SJCRH30 (cell line): ENCODE data around the gene SRMS. TPM values are rescaled to one million over a fixed set of nuclear protein-coding genes. Genes with fewer than 3 reads are reported as not detected.
"Not testable (repeated sequence)": the region's sequence is repeated elsewhere in the genome, so short reads cannot be mapped to it uniquely, and the experiment has no call there.

ENCODE experiments used
- DNase-seq, 2 experiments: peaks; one replicate each; pipeline ENCODE4 v3.0.0-alpha.2; 2015 to 2020
- H3K27ac ChIP-seq: fragments of 250-450 bp; sonication (Bioruptor Pico); 2 replicates; pipeline ENCODE4 v1.5.1; 2020; ENCODE audit warnings: mild to moderate bottlenecking, moderate library complexity
- H3K27me3 ChIP-seq: fragments of 250-450 bp; sonication (Bioruptor Pico); 2 replicates; pipeline ENCODE4 v1.5.1; 2020; ENCODE audit warnings: mild to moderate bottlenecking, moderate library complexity
- H3K36me3 ChIP-seq: fragments of 250-450 bp; sonication (Bioruptor Pico); 2 replicates; pipeline ENCODE4 v1.5.1; 2020; ENCODE audit warnings: mild to moderate bottlenecking, moderate library complexity
- H3K4me1 ChIP-seq: fragments of 250-450 bp; sonication (Bioruptor Pico); 2 replicates; pipeline ENCODE4 v1.5.1; 2020; ENCODE audit warnings: mild to moderate bottlenecking, moderate library complexity
- H3K4me3 ChIP-seq: fragments of 250-450 bp; sonication (Bioruptor Pico); 2 replicates; pipeline ENCODE4 v1.5.1; 2020; ENCODE audit warnings: mild to moderate bottlenecking, moderate library complexity
- H3K9me3 ChIP-seq: fragments of 250-450 bp; sonication (Bioruptor Pico); replicated peaks from 2 replicates; pipeline ENCODE4 v1.5.1; 2020; ENCODE audit warnings: mild to moderate bottlenecking, moderate library complexity
- total RNA-seq: library from RNA; depleted of rRNA; stranded (reverse); fragments of >200 nt; shearing (Covaris generic); gene quantifications from 2 replicates; pipeline ENCODE4 v1.2.3, GENCODE V29; 2014

The SRMS gene
- total RNA-seq, 1 experiment from 2014 or later, result not detected

GRCh38 chr20:63572788-63573646, 25.5 kb upstream of the SRMS start:
- no peak for DNase-seq
- Histone ChIP-seq H3K27me3 (peaks cover 33% of the 10 kb centered on the region), H3K4me1 (peaks cover 5% of the 10 kb centered on the region; the same call in 1 of the 2 replicates), H3K9me3 (no peaks in the 10 kb centered on the region), H3K27ac (no peak overlapping the region), H3K36me3 (no peaks in the 10 kb centered on the region), H3K4me3 (peak overlapping the region; percentile 50)

GRCh38 chr20:63572071-63572787, 24.7 kb upstream of the SRMS start:
- no peak overlapping the region for H3K4me3 ChIP-seq
- peaks cover 28% of the 10 kb centered on the region for H3K27me3 ChIP-seq

GRCh38 chr20:63571087-63571478, 23.5 kb upstream of the SRMS start:
- peaks cover 20% of the 10 kb centered on the region for H3K27me3 ChIP-seq
- not testable (repeated sequence) for DNase-seq, H3K36me3 ChIP-seq, H3K4me3 ChIP-seq, H3K27ac ChIP-seq, H3K4me1 ChIP-seq, H3K9me3 ChIP-seq

More at GRCh38 chr20:63572071-63572787, 24.7 kb upstream of the SRMS start:
- H3K27ac ChIP-seq, result no peak overlapping the region
- peaks cover 5% of the 10 kb centered on the region; the same call in 1 of the 2 replicates for H3K4me1 ChIP-seq
- no peaks in the 10 kb centered on the region for H3K36me3 ChIP-seq
- DNase-seq, result no peak
- no peaks in the 10 kb centered on the region for H3K9me3 ChIP-seq

GRCh38 chr20:63570281-63571086, 22.9 kb upstream of the SRMS start:
- Histone ChIP-seq H3K27me3 (peaks cover 15% of the 10 kb centered on the region; the same call in 1 of the 2 replicates), H3K4me3 (no peak overlapping the region), H3K27ac (no peak overlapping the region), H3K4me1 (peaks cover 5% of the 10 kb centered on the region; the same call in 1 of the 2 replicates), H3K36me3 (no peaks in the 10 kb centered on the region), H3K9me3 (no peaks in the 10 kb centered on the region)
- DNase-seq, result no peak

- Histone ChIP-seq H3K9me3 (no peaks in the 10 kb centered on the region), H3K4me3 (no peak overlapping the region), H3K36me3 (no peaks in the 10 kb centered on the region), H3K27me3 (peaks cover 8% of the 10 kb centered on the region; the same call in 1 of the 2 replicates), H3K27ac (no peak overlapping the region), H3K4me1 (peaks cover under 1% of the 10 kb centered on the region; the same call in 1 of the 2 replicates)
- peak; percentile 71 to 77 for DNase-seq
These were observed 21.7 kb upstream of the SRMS start for GRCh38 chr20:63568986-63569949.

GRCh38 chr20:63568170-63568981, 20.8 kb upstream of the SRMS start:
- no peaks in the 10 kb centered on the region for H3K36me3 ChIP-seq

GRCh38 chr20:63567386-63568169, 20.0 kb upstream of the SRMS start:
- H3K9me3 ChIP-seq, result no peaks in the 10 kb centered on the region
- H3K36me3 ChIP-seq, result no peaks in the 10 kb centered on the region
- no peak for DNase-seq
- no peak overlapping the region for H3K4me3 ChIP-seq
- no peaks in the 10 kb centered on the region for H3K27me3 ChIP-seq
- H3K27ac ChIP-seq, result no peak overlapping the region
- no peaks in the 10 kb centered on the region; the same call in 1 of the 2 replicates for H3K4me1 ChIP-seq

More at GRCh38 chr20:63568170-63568981, 20.8 kb upstream of the SRMS start:
- peaks cover 6% of the 10 kb centered on the region; the same call in 1 of the 2 replicates for H3K27me3 ChIP-seq
- no peaks in the 10 kb centered on the region; the same call in 1 of the 2 replicates for H3K4me1 ChIP-seq
- no peak overlapping the region for H3K27ac ChIP-seq
- no peak overlapping the region for H3K4me3 ChIP-seq
- H3K9me3 ChIP-seq, result no peaks in the 10 kb centered on the region
- DNase-seq, result no peak

- Histone ChIP-seq H3K27ac (no peak overlapping the region), H3K4me3 (no peak overlapping the region), H3K36me3 (no peaks in the 10 kb centered on the region), H3K9me3 (no peaks in the 10 kb centered on the region), H3K27me3 (no peaks in the 10 kb centered on the region), H3K4me1 (no peaks in the 10 kb centered on the region; the same call in 1 of the 2 replicates)
- no peak for DNase-seq
These were observed 19.5 kb upstream of the SRMS start for GRCh38 chr20:63567136-63567385.

- Histone ChIP-seq H3K4me3 (no peak overlapping the region), H3K27me3 (no peaks in the 10 kb centered on the region), H3K36me3 (no peaks in the 10 kb centered on the region), H3K9me3 (no peaks in the 10 kb centered on the region), H3K4me1 (no peaks in the 10 kb centered on the region; the same call in 1 of the 2 replicates), H3K27ac (no peak overlapping the region)
- no peak for DNase-seq
These were observed 19.0 kb upstream of the SRMS start for GRCh38 chr20:63566395-63567135.

GRCh38 chr20:63565699-63566335, 18.3 kb upstream of the SRMS start:
- H3K4me3 ChIP-seq, result no peak overlapping the region
- H3K9me3 ChIP-seq, result no peaks in the 10 kb centered on the region
- no peaks in the 10 kb centered on the region for H3K36me3 ChIP-seq
- no peak overlapping the region for H3K27ac ChIP-seq
- no peak for DNase-seq
- H3K4me1 ChIP-seq, result no peaks in the 10 kb centered on the region; the same call in 1 of the 2 replicates
- no peaks in the 10 kb centered on the region for H3K27me3 ChIP-seq

GRCh38 chr20:63565021-63565698, 17.6 kb upstream of the SRMS start:
- no peak for DNase-seq
- Histone ChIP-seq H3K36me3 (no peaks in the 10 kb centered on the region), H3K27ac (no peak overlapping the region), H3K27me3 (no peaks in the 10 kb centered on the region), H3K4me3 (no peak overlapping the region), H3K9me3 (no peaks in the 10 kb centered on the region), H3K4me1 (no peaks in the 10 kb centered on the region; the same call in 1 of the 2 replicates)
